Measurements from ENCODE around the gene FOXP4. TPM values are rescaled to one million over a fixed set of nuclear protein-coding genes. Genes with fewer than 3 reads are reported as not detected.

FOXP4 gene
- total RNA-seq, 2 donors from 2014 or later: 8.6 to 10.5 TPM

GRCh38 chr6:41571021-41571780 lies 25.0 kb downstream of the FOXP4 start:
- 85 to 88% methylated on average over 13 to 15 of the region's 15 CpGs for WGBS, 2 donors
- ATAC-seq: no peak
- no peak for DNase-seq

GRCh38 chr6:41572613-41573012 lies 26.4 kb downstream of the FOXP4 start:
- H3K27me3 ChIP-seq: no peaks in the 10 kb centered on the region
- peaks cover 68% of the 10 kb centered on the region for H3K4me1 ChIP-seq
- no peak for TF ChIP-seq POLR2A (IDR thresholded peaks at IDR 0.05)
- H3K27ac ChIP-seq: no peak overlapping the region
- no peaks in the 10 kb centered on the region for H3K9me3 ChIP-seq
- ATAC-seq (no peak), DNase-seq (no peak)
- no peaks in the 10 kb centered on the region for H3K36me3 ChIP-seq (replicated peaks in 1 of 2; ENCODE audit: insufficient read depth in 1 of 2, low read depth in 2 of 2)
- intact Hi-C loops (cut with DNase I): no loop called here
- no peak overlapping the region for H3K4me3 ChIP-seq
- WGBS, 2 donors: 86 to 93% methylated on average over 2 of the region's 2 CpGs

More at GRCh38 chr6:41571021-41571780, 25.0 kb downstream of the FOXP4 start:
- Histone ChIP-seq H3K36me3 (replicated peaks in 1 of 2; ENCODE audit: insufficient read depth in 1 of 2, low read depth in 2 of 2) (peaks cover 0 to under 1% of the 10 kb centered on the region in 2 donors), H3K4me1 (peaks cover 68% of the 10 kb centered on the region), H3K27ac (no peak overlapping the region), H3K4me3 (no peak overlapping the region), H3K9me3 (no peaks in the 10 kb centered on the region), H3K27me3 (no peaks in the 10 kb centered on the region)
- TF ChIP-seq CTCF (IDR thresholded peaks at IDR 0.05) (no peak), POLR2A (IDR thresholded peaks at IDR 0.05) (no peak)
- intact Hi-C loops (cut with DNase I): no loop called here

GRCh38 chr6:41573276-41573675 lies 27.1 kb downstream of the FOXP4 start:
- DNase-seq (no peak), ATAC-seq (no peak)
- 86 to 96% methylated on average over 5 to 7 of the region's 7 CpGs for WGBS, 2 donors
- Histone ChIP-seq H3K4me3 (no peak overlapping the region), H3K27me3 (no peaks in the 10 kb centered on the region), H3K4me1 (peaks cover 68% of the 10 kb centered on the region), H3K36me3 (replicated peaks in 1 of 2; ENCODE audit: insufficient read depth in 1 of 2, low read depth in 2 of 2) (no peaks in the 10 kb centered on the region), H3K9me3 (no peaks in the 10 kb centered on the region), H3K27ac (no peak overlapping the region)
- intact Hi-C loops (cut with DNase I): no loop called here
- TF ChIP-seq POLR2A (IDR thresholded peaks at IDR 0.05) (no peak), CTCF (IDR thresholded peaks at IDR 0.05) (no peak)

GRCh38 chr6:41573985-41574384 lies 27.8 kb downstream of the FOXP4 start:
- no peak overlapping the region for H3K4me3 ChIP-seq
- intact Hi-C loops (cut with DNase I): no loop called here
- TF ChIP-seq POLR2A (IDR thresholded peaks at IDR 0.05) (no peak), CTCF (IDR thresholded peaks at IDR 0.05) (no peak)
- no peaks in the 10 kb centered on the region for H3K9me3 ChIP-seq
- ATAC-seq (no peak), DNase-seq (no peak)
- 89 to 93% methylated on average over 1 of the region's 1 CpG for WGBS, 2 donors
- no peaks in the 10 kb centered on the region for H3K27me3 ChIP-seq
- H3K36me3 ChIP-seq (replicated peaks in 1 of 2; ENCODE audit: insufficient read depth in 1 of 2, low read depth in 2 of 2): no peaks in the 10 kb centered on the region
- H3K27ac ChIP-seq: peak overlapping the region in 1 of 4 donors; percentile 6
- H3K4me1 ChIP-seq: peaks cover 66% of the 10 kb centered on the region

GRCh38 chr6:41575598-41575997 lies 29.4 kb downstream of the FOXP4 start:
- Histone ChIP-seq H3K27ac (peak overlapping the region; percentile 22 to 68 (median 44)), H3K4me1 (peaks cover 64% of the 10 kb centered on the region), H3K36me3 (replicated peaks in 1 of 2; ENCODE audit: insufficient read depth in 1 of 2, low read depth in 2 of 2) (no peaks in the 10 kb centered on the region), H3K9me3 (no peaks in the 10 kb centered on the region), H3K4me3 (no peak overlapping the region), H3K27me3 (no peaks in the 10 kb centered on the region)
- DNase-seq (no peak), ATAC-seq (no peak)
- intact Hi-C loops (cut with DNase I): no loop called here
- TF ChIP-seq POLR2A (IDR thresholded peaks at IDR 0.05) (no peak), CTCF (IDR thresholded peaks at IDR 0.05) (no peak)
- 74 to 77% methylated on average over 2 of the region's 2 CpGs for WGBS, 2 donors

Measured in body of pancreas (tissue), 4 donors.